Muscle of back (tissue), 11 donors: Measurements from ENCODE around the gene COL20A1. TPM values are rescaled to one million over a fixed set of nuclear protein-coding genes. Genes with fewer than 3 reads are reported as not detected.
"Not testable (repeated sequence)": the region's sequence is repeated elsewhere in the genome, so short reads cannot be mapped to it uniquely, and the experiment has no call there.

Experiments
- DNase-seq, 3 donors: peaks; one replicate each; pipeline versions ENCODE4 v3.0.0 to v3.0.0-alpha.2; 2013
- polyA plus RNA-seq, 10 donors: library from polyadenylated mRNA; unstranded; fragments of 120-200 nt; gene quantifications; one replicate each; pipeline ENCODE4 v1.2.1, GENCODE V29; 2013; ENCODE audit not compliant: insufficient read length in 10 of 10

COL20A1 gene
- polyA plus RNA-seq, 10 donors: 4.2 to 17.0 (median 8.0) TPM

DNA sequence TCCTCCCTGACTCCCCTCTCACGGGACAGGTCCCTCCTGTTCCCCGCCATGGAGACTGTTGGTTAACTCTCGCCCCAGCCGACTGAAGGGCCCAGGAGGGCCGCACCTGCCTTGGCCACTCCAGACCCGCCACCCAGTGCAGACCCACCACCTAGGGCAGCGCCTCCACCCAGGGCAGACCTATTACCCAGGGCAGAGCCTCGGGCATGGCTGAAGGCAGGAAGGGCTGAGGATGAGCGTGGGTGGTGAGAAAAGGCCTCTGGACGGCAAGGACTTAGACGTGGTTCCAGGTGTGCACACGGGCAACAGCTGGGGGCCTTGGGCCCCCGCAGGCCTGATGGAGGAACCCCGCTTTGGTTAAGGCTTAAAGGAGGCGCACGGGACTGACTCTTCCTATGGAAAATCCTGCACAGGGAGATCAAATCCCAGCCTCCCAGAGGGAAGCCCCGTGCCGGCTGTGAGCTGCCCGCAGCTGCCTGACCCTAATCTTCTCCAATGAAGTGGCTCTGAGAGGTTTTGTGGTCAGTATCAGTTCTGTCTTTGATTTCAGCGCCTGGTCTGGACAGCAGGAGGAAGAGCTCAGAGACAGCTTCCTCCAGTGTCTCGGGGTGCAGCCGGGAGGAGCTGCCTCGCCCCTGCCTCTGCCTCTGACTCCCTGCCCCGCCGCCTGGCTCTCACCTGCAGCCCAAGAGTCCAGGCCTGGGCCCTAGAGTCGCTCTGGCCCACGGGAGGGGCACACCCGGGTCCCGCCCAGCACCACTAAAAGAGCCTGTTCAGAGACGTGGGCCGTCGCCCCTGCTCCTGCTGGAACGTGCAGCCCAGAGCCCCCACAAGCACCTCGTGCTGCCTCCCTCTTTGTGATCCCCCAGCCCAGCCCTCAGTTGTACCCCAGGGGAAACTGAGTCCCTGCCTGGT, 80.2 kb downstream of the COL20A1 start:
- no peak for DNase-seq

DNA sequence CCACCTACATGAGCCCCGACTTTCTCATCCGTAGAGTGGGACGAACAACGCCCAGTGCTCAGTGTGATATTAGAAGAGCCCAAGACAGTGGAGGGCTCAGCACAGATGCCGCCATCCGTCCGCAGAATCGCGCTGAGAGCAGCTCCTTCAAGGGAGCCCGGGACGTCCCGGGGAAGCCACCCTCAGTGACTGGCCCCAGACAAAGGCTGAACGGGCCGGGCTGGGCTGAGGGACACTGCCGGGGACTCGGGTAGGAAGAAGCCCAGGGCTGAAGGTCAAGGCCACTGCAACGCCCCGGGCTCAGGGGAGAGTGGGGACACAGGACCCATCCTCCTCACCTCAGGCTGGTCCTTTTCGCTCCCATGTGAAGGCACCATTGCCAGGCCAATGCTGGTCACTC, 81.0 kb downstream of the COL20A1 start:
- no peak for DNase-seq

- no peak for DNase-seq
Observed at GRCh38 chr20:63374504-63374903, 81.5 kb downstream of the COL20A1 start.

GRCh38 chr20:63375438-63375837, 82.5 kb downstream of the COL20A1 start:
- DNase-seq: no peak

- no peak for DNase-seq
Observed at GRCh38 chr20:63376283-63377250, 83.6 kb downstream of the COL20A1 start.

DNA sequence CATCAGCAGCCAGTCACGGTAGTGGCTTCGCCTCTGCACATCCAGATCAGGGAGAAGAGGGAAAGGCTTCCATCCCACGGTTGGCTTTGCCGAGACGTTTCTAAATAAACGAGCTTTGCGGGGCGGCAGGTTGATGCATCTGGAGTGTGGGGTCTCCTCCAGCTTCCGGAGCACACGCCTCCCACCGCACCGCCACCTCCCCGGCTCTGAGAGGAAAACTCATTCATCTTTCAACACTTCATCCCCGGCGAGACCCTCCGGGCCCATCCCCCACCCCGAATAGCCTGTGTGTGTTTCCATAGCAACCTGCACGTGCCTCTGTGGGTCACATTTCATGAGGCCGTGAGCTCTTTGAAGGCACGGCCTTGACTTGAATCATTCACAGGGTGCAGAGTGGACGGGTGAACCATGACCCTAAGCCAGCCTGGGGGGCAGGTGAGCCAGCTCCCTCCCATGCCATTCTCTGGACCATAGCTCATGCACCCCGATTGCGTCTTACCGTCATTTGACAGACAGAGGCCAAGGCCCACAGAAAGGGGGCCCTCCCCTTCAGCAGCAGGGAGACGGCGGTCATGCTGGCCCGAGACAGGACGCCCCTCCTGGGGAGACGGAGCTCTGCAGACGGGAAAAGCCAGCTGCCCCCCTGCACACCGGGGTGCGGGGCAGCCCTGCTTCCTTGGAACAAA, 84.4 kb downstream of the COL20A1 start:
- no peak for DNase-seq

GRCh38 chr20:63377951-63378381, 85.0 kb downstream of the COL20A1 start:
- DNase-seq: no peak

DNA sequence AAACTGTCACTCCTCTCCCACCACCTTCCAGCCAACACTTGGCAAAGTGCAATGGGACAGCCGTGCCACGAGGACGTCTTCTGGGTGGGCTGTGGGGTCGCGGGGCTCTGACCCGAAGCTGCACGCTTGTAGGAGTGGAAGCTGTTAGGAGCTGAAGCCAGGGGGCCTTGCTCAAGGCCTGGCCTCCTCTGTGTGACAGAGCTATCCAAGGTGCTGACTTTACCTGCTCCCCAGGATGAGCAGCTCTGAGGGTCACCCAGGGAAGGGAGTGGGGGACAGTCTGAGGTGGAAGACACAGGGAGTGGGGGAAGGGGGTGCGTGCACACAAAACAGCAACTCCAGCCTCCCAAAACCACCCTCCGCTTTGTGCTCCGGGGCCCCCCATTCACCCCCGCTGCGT, 85.6 kb downstream of the COL20A1 start:
- no peak for DNase-seq

GRCh38 chr20:63379296-63379695, 86.3 kb downstream of the COL20A1 start:
- DNase-seq: no peak

DNA sequence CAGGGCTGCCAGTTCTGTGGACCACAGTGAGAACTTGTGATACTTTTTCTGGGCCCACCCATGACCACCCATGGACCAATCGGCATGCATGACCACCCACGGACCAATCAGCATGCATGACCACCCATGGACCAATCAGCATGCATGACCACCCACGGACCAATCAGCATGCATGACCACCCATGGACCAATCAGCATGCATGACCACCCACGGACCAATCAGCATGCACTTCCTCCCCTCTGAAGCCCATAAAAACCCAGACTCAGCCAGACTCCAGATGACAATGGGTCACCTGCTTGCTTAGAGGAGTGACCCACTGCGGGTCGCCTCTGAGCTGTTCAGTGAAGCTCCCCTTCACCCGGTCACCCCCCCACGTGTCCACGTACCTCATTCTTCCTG, 86.9 kb downstream of the COL20A1 start:
- DNase-seq: not testable (repeated sequence)

DNA sequence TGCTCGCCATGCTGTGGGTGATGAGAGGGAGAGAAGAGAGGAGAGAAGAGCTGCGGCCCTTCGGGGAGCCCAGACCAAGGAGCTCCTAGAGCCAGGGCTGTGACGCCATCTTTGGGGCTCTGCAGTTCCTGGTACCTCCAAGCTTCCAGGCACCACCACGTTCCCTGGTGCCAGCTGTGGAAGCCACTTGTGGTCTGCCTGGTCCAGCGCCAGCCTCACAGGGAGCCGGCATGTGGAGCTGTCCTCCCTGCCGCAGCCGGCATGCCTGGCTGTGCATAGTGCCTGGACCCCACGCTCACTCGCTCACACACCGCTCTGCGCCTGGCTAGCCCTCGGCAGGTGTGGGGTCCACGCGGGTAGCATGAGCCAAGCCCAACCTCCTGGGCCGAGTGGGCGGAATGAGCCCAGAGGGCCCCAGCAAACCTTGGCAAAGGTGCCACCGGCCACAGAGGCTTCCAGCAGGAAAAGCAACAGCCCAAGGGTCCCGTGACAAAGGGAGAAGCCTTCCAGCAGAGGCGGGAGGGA, 87.4 kb downstream of the COL20A1 start:
- DNase-seq: no peak

- peak in 1 of 3 donors; percentile 60 for DNase-seq
Observed at GRCh38 chr20:63381781-63382431, 88.9 kb downstream of the COL20A1 start.

GRCh38 chr20:63382551-63383300, 89.7 kb downstream of the COL20A1 start:
- no peak for DNase-seq

- DNase-seq: no peak
Observed at GRCh38 chr20:63383556-63383955, 90.6 kb downstream of the COL20A1 start.

DNA sequence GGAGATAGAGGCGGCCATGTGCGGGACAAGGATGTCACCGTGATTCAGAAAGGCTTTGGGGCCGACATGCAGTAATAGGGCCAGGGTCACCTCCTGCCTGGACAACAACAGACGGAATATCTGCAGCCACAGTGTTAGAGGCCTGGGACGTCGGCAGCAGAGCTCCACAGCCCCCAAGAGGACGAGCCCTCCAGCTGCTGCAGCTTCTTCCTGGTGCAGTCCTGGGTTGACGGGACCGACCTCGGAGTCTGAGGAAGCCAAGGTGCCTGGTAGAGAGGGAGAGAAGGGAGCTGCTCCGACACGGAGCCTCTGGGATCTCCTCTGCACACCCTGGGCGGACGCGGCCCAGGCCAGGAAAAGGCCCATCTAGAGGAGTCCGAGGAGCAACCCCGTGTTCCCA, 91.3 kb downstream of the COL20A1 start:
- no peak for DNase-seq

Other genes starting within 250 kb of the COL20A1 start
- 10 to 100 TPM; 27.1 to 35.3 (median 28.8) TPM for gene YTHDF1, start 77.1 kb upstream of the COL20A1 start, polyA plus RNA-seq
- under 1 TPM in 6 of 10 donors, not detected in 4; 0.13 to 0.99 (median 0.28) TPM for gene BIRC7, start 57.3 kb upstream of the COL20A1 start, polyA plus RNA-seq
- gene NKAIN4, start 38.7 kb upstream of the COL20A1 start, polyA plus RNA-seq: 10 to 100 TPM; 18.3 to 37.7 (median 25.6) TPM
- 100 to 1,000 TPM in 1 of 10 donors, 10 to 100 TPM in 9; 46.5 to 107 (median 68.9) TPM for gene ARFGAP1, start 20.4 kb upstream of the COL20A1 start, polyA plus RNA-seq
- gene CHRNA4, start 68.2 kb downstream of the COL20A1 start, polyA plus RNA-seq: 1 to 10 TPM in 3 of 10 donors, under 1 TPM in 7; 0.14 to 1.5 (median 0.61) TPM
- gene KCNQ2, start 179.5 kb downstream of the COL20A1 start, polyA plus RNA-seq: 1 to 10 TPM; 2.6 to 8.1 (median 4.3) TPM
- 100 to 1,000 TPM; 401 to 971 (median 772) TPM for gene EEF1A2, start 205.9 kb downstream of the COL20A1 start, polyA plus RNA-seq
- 100 to 1,000 TPM; 138 to 325 (median 206) TPM for gene PPDPF, start 227.6 kb downstream of the COL20A1 start, polyA plus RNA-seq
- gene PTK6, start 244.2 kb downstream of the COL20A1 start, polyA plus RNA-seq: under 1 TPM; 0.15 to 0.50 (median 0.32) TPM